ENCODE measurements around the gene SNAP29. TPM values are rescaled to one million over a fixed set of nuclear protein-coding genes. Genes with fewer than 3 reads are reported as not detected.

The SNAP29 gene
- total and polyA plus RNA-seq, 9 of the 15 experiments (the other 6 are each of a cell fraction or from before 2014, with no cell fraction given), result 19.5 to 250 (median 75.9) TPM

DNA sequence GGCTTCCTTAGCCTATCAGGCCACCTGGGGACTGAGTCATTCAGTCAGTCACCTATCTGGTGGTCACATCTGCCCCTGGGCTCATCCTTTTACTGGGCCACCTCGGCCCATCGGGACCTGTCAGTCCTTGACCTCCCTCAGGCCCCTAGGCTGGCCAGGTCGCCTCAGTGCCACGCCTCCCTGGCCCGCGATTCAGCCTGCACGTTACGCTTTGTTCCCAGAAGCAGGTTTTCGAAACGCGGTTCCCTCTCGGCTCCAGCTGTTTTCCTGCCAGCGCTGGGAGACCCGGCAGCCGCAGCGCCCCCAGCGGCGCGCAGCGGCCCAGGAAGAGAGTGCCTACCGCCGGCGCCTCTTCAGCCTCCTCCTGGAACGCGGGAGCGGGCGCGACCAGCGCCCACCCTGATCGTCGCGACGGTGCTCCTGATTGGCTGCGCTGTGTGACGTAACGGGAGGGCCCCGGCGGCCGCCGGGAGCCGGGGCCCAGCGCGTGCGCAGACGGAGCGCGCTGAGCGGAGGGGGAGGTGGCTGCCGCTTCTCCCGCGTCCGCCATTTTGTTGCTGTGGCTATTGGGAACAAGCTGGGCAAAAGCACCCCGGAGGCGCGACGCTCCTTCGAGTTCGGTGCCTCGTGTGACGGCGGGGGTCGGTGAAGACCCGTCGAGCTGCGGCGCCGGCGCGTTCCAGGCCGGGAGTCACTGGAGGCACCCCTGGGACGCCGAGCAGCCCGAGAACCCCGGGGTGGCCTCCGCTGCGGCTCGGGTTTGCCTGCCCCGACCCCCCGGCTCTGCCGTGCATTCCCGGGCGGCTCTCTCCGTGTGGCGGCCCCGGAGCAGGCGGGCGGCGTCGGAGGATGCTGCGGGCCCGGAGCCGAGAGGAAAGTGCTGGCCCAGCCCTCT, 58.4 kb downstream of the SNAP29 start, which contains the start of gene CRKL (continued):
- TF ChIP-seq SIRT6 (IDR thresholded peaks at IDR 0.05; ENCODE audit: low read depth, low read length) (no peak), MAFK (IDR thresholded peaks at IDR 0.05; ENCODE audit: low read length) (peak; percentile 56), XRCC3 (IDR thresholded peaks at IDR 0.05) (no peak), U2AF2 (optimal IDR thresholded peaks at IDR 0.05; ENCODE audit: low read depth, low read length) (no peak), RNF2 (IDR thresholded peaks at IDR 0.05) (no peak), TEAD4 (IDR thresholded peaks at IDR 0.05; ENCODE audit: low read length) (no peak), TEAD4 (CRISPR knock-in tag; IDR thresholded peaks at IDR 0.05; ENCODE audit: borderline replicate concordance) (no peak), SMAD4 (CRISPR knock-in tag; conservative IDR thresholded peaks at IDR 0.05) (no peak), POU5F1 (IDR thresholded peaks at IDR 0.05; ENCODE audit: borderline replicate concordance, low read depth, low read length, partially characterized antibody) (no peak), TCF7L2 (IDR thresholded peaks at IDR 0.05; ENCODE audit: low read depth, low read length) (no peak), TCFL5 (CRISPR knock-in tag; conservative IDR thresholded peaks at IDR 0.05) (no peak), JUNB (CRISPR knock-in tag; conservative IDR thresholded peaks at IDR 0.05) (no peak), ZNF778 (CRISPR knock-in tag; IDR thresholded peaks at IDR 0.05) (no peak), MCM7 (IDR thresholded peaks at IDR 0.05) (no peak), RAD51 (IDR thresholded peaks at IDR 0.05; ENCODE audit: borderline replicate concordance, low read depth) (no peak)
- TF ChIP-seq, protein P1, sequence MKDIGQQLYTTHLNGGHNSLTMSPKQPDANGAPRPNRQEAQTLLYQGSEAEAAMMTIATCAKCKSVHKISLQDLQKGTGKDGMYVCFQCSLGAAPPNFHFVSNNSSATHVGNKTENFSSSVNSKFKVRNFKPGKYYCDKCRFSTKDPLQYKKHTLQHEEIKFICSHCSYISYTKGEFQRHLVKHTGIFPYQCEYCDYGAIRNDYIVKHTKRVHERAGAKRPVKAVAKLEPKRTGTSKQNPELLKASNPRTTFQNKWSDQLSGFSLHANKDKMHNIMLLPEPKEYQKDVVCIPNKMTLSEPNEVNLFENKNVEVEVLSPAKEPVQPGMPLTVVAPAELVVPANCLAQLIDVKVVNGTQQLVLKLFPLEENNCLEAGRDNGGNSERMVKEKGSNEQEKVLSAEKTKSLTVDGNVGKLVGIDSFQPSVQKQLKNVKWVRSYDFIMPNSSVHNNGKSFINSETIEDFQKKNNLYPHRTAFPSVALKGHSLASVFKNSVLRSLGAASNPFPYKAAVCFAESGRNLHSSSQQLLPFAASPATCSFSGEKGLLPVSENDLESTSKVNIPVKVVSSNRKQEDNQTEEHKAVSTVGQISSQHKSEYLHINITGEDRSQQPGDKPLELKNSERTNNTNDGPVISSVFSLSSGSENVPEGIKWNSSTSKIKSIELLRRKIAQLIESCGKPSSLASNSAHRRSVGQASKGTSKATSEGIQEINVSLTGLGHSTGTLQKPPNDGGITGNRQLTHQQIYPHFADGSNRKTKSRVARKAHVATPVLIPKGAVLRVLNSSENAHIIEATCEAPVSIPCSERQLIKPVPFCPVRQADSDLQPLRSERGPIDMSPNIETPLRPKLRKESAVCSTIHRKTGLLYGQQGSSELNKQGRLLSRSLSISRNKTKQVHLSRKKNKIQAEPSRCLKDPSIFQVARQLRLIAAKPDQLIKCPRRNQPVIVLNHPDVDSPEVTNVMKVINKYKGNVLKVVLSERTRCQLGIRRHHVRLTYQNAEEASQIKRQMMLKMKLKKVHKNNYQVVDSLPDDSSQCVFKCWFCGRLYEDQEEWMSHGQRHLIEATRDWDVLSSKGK (CRISPR knock-in tag; IDR thresholded peaks at IDR 0.05), result no peak
- TF ChIP-seq, protein P2, sequence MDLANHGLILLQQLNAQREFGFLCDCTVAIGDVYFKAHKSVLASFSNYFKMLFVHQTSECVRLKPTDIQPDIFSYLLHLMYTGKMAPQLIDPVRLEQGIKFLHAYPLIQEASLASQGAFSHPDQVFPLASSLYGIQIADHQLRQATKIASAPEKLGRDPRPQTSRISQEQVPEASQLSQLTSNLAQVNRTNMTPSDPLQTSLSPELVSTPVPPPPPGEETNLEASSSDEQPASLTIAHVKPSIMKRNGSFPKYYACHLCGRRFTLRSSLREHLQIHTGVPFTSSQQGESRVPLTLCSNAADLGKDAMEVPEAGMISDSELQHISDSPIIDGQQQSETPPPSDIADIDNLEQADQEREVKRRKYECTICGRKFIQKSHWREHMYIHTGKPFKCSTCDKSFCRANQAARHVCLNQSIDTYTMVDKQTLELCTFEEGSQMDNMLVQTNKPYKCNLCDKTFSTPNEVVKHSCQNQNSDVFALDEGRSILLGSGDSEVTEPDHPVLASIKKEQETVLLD (IDR thresholded peaks at IDR 0.05), result no peak
- TF ChIP-seq, protein P3, sequence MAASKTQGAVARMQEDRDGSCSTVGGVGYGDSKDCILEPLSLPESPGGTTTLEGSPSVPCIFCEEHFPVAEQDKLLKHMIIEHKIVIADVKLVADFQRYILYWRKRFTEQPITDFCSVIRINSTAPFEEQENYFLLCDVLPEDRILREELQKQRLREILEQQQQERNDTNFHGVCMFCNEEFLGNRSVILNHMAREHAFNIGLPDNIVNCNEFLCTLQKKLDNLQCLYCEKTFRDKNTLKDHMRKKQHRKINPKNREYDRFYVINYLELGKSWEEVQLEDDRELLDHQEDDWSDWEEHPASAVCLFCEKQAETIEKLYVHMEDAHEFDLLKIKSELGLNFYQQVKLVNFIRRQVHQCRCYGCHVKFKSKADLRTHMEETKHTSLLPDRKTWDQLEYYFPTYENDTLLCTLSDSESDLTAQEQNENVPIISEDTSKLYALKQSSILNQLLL (CRISPR knock-in tag; IDR thresholded peaks at IDR 0.05; ENCODE audit: borderline replicate concordance), result no peak
- TF ChIP-seq, protein P4, sequence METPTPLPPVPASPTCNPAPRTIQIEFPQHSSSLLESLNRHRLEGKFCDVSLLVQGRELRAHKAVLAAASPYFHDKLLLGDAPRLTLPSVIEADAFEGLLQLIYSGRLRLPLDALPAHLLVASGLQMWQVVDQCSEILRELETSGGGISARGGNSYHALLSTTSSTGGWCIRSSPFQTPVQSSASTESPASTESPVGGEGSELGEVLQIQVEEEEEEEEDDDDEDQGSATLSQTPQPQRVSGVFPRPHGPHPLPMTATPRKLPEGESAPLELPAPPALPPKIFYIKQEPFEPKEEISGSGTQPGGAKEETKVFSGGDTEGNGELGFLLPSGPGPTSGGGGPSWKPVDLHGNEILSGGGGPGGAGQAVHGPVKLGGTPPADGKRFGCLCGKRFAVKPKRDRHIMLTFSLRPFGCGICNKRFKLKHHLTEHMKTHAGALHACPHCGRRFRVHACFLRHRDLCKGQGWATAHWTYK (CRISPR knock-in tag; IDR thresholded peaks at IDR 0.05), result no peak
- TF ChIP-seq, protein P5, sequence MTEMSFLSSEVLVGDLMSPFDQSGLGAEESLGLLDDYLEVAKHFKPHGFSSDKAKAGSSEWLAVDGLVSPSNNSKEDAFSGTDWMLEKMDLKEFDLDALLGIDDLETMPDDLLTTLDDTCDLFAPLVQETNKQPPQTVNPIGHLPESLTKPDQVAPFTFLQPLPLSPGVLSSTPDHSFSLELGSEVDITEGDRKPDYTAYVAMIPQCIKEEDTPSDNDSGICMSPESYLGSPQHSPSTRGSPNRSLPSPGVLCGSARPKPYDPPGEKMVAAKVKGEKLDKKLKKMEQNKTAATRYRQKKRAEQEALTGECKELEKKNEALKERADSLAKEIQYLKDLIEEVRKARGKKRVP (CRISPR knock-in tag; IDR thresholded peaks at IDR 0.05), result no peak
